Myocyte (in vitro differentiated cells): Measurements from ENCODE around the gene GSTA1. TPM values are rescaled to one million over a fixed set of nuclear protein-coding genes. Genes with fewer than 3 reads are reported as not detected.
"Not testable (repeated sequence)": the region's sequence is repeated elsewhere in the genome, so short reads cannot be mapped to it uniquely, and the experiment has no call there.

Source experiments
- DNase-seq: peaks from one replicate; pipeline ENCODE4 v3.0.0-alpha.2; 2012; ENCODE audit warnings: low read depth
- polyA plus RNA-seq: library from polyadenylated mRNA; unstranded; fragments of >200 nt; gene quantifications from one replicate; pipeline ENCODE4 v1.2.1, GENCODE V29; 2012; ENCODE audit warnings: missing spikeins
- total RNA-seq: library from RNA; depleted of rRNA; stranded (reverse); fragments of >200 nt; gene quantifications from 2 replicates; pipeline ENCODE4 v1.2.3, GENCODE V29; 2014

GSTA1 gene
- total RNA-seq, result not detected in 2 replicates
- not detected for polyA plus RNA-seq

- not testable (repeated sequence) for DNase-seq
These were observed at the start of gene GSTA1 for GRCh38 chr6:52803668-52804255. Gene GSTA1, minus strand, starts transcription at chr6:52803816. Its CDS starts 4,549 bp downstream, at chr6:52799267.

GRCh38 chr6:52849137-52849536 is 45.5 kb upstream of the GSTA1 start:
- no peak for DNase-seq

- no peak for DNase-seq
These were observed 42.4 kb upstream of the GSTA1 start for GRCh38 chr6:52846002-52846401.

DNA sequence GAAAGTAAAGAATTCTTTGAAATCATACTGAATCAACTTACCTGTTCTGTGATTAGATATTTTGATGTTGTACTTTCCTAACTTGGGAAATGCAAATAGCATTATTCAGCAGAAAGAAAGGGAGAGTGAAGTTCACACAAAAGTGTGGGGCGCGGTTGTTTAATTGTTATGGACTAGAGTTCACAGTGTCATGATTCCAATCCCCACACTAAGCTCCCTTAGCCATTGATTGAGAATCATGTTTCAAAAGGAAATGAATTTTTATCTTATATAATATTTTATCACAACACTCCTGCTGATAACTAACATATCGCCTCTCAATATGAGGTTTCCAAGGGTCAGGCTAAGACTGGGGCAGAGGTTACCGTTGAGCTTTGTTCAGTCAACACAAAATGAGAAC is 40.0 kb upstream of the GSTA1 start:
- DNase-seq, result no peak

GRCh38 chr6:52840763-52841585 is 37.4 kb upstream of the GSTA1 start, which contains the start of gene GSTA5:
Gene GSTA5, minus strand, starts transcription at chr6:52840813.
- DNase-seq, result no peak

DNA sequence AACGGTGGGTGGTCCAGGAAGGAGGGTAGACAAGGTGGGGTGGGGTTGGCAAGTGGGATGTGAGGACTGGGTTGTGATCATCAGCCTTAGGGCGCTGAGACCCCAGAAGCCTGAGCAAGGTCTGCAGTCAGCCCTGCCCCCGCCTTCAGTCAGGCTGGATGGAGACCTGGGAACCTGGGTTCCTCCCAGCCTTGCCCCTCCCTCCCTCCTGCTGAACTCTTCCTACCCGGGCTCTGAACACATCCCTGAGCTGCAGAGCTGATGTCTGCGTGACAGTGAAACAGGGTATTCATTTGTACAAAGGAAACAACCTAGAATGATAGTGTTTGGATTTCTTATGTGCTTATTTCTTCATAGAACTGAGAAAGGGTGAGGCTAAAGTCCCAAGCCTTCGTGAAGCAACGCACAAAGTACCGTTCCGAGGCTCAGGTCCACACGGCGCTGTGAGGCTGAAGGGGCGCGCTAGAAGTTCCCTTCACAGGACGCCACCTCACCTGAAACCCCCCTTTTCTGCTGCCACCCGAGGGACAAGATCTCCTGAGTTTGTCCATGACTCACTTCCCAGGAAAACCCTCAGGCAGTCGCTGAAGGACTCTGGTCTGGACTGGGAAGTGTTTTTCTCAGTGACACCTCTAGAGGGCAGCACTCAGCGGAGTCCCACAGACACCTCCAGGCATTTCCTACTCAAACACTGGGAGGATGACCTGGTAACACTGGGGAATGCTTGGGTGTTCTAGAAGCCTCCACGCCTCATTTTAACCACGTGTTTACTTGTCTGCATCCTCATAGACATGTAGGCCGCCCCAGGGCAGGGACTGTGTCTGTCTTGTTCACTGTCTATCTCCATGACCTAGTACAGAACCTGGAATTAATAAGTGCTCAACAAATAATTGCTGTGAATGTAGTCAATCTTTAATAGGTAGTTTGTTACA is 35.8 kb upstream of the GSTA1 start:
- DNase-seq, result peak; percentile 72

DNA sequence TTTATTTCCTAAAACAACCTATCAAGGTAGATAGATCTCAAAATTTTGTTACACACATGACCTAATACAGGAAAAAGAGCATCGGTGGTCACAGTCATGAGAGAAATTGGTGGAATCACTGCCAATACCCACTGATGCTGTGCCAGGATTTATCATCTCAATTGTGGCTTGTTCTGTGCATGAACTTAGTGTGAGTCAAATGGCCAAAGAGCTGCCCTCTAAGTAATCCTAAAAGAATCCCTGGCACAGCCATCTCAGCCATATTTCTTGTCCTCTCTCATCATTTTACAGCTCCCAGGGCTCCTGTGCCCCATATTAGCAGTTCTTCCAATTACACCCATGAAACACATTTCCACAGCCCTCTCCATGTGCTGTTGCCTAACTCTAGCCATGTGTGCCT is 30.9 kb upstream of the GSTA1 start:
- DNase-seq, result no peak

GRCh38 chr6:52830869-52831268 is 27.3 kb upstream of the GSTA1 start:
- not testable (repeated sequence) for DNase-seq

GRCh38 chr6:52829046-52829817 is 25.6 kb upstream of the GSTA1 start:
- DNase-seq, result no peak

- not testable (repeated sequence) for DNase-seq
These were observed 25.0 kb upstream of the GSTA1 start for GRCh38 chr6:52828621-52829020.

DNA sequence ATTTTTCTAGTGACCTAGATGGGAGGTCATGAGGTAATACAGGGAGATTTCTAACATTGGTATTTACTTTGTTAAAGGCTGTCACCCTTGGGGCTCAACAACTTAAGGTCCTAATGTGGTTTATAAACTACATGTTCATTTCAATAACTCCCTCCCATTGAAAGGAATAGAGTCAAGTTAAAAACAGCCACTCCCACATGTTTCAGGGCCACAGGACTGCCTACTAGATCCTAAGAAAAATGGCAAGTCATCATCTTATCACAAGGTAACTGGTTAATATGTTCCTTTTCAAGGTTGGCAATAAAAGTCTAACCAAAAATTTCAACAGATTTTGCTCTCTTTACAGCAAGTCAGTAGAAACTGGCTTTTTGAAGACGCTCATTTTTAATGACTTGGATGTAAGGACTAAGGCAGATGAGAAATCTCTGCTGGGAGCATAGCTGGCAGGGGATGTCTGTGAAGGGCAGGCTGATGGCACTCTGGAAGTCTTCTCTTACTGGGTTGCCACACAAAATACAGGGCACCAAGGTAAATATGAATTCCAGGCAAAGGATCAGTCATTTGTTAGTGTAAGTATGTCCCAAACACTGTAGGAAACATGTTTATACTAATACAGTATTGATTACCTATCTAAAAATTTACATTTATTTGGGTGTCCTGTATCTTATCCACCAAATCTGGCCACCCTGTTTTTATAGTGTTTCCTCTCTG is 23.6 kb upstream of the GSTA1 start:
- DNase-seq, result not testable (repeated sequence)

DNA sequence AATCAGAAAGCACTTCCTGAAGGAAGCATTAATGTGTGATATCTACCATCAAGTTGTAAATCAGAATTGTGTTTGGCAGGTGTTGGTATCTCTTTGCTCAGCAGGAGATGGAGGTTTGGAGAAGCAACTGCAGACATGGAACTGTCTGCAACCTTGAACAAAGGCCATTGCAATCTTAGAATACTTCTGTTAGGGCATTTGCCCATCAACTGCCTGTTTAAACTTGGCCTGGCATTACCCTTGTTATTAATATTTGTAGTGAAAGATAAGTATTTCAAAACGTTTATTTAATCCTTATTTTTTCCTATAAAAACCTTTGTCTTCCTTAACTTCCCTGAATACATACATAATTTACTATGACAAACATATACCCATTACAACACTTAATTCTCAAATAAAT is 22.9 kb upstream of the GSTA1 start:
- DNase-seq, result no peak

GRCh38 chr6:52825900-52826459 is 22.4 kb upstream of the GSTA1 start:
- not testable (repeated sequence) for DNase-seq

DNA sequence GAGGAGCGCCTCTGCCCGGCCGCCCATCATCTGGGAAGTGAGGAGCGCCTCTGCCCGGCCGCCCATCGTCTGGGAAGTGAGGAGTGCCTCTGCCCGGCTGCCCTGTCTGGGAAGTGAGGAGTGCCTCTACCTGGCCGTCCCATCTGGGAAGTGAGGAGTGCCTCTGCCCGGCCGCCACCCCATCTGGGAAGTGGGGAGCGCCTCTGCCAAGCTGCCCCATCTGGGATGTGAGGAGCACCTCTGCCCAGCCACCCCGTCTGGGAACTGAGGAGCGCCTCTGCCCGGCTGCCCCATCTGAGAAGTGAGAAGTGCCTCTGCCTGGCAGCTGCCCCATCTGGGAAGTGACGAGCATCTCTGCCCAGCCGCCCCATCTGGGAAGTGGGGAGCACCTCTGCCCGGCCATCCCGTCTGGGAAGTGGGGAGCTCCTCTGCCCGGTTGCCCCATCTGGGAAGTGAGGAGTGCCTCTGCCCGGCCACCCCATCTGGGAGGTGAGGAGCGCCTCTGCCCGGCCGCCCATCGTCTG is 21.7 kb upstream of the GSTA1 start:
- DNase-seq, result not testable (repeated sequence)

- DNase-seq, result no peak
These were observed 18.2 kb upstream of the GSTA1 start for GRCh38 chr6:52821842-52822241.

DNA sequence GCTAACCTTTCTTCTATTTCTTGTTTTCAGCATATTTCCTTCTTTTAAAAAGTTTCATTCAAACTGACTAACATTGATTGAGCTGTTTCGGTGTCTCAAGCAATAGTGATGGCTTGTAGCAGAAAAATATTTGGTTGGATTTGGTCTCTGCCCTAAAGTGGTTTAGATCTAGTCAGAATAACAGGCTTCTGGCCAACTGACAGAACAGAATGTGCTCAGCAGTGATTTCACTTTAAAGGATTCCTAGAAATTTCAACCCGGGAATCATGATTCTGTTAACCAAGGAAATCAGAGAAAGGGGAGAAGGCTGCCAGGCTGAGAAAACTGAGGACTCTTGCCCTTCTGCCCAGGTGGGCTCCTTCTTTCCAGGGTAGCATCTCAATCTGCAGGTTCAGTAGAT is 16.6 kb upstream of the GSTA1 start:
- no peak for DNase-seq

DNA sequence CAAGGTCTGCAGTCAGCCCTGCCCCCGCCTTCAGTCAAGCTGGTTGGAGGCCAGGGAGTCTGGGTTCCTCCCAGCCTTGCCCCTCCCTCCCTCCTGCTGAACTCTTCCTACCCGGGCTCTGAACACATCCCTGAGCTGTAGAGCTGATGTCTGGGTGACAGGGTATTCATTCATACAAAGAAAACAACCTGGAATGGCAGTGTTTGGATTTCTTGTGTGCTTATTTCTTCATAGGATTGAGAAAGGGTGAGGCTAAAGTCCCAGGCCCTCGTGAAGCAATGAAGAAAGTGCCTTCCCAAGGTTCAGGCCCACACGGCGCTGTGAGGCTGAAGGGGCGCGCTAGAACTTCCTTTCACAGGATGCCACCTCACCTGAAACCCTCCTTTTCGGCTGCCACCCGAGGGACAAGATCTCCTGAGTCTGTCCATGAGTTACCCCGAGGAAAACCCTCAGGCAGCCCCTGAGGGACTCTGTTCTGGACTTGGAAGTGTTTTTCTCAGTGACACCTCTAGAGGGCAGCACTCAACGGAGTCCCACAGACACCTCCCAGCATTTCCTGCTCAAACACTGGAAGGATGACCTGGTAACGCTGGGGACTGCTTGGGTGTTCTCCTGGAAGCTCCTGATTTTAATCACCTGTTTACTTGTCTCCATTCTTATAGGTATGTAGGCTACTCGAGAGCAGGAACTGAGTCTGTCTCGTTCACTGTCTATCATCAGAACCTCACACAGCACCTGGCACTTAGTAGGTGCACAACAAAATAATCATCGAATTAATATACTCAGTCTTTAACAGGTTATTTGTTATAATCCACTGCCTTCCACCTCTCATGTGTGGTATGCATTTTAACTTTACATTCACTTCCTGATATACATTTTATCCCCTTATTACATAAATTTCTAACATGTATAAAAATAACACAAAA is 11.8 kb upstream of the GSTA1 start:
- DNase-seq, result peak; percentile 55

GRCh38 chr6:52814545-52814944 is 10.9 kb upstream of the GSTA1 start:
- not testable (repeated sequence) for DNase-seq
